Loucy (cell line): ENCODE data around the gene ULK1.

ENCODE experiments used
- EZH2phosphoT487 ChIP-seq: fragments of 200-600 bp; IDR thresholded peaks from 2 replicates; pipeline ENCODE4 v1.6.1; 2018; ENCODE audit warnings: antibody characterized with exemption, mild to moderate bottlenecking, moderate library complexity, borderline replicate concordance
- TF ChIP-seq, protein P1 (sequence below): fragments of 200-600 bp; sonication (generic); conservative IDR thresholded peaks from 2 replicates; pipeline ENCODE4 v1.5.1; 2014; ENCODE audit warnings: mild to moderate bottlenecking, antibody characterized with exemption, low read length

DNA sequence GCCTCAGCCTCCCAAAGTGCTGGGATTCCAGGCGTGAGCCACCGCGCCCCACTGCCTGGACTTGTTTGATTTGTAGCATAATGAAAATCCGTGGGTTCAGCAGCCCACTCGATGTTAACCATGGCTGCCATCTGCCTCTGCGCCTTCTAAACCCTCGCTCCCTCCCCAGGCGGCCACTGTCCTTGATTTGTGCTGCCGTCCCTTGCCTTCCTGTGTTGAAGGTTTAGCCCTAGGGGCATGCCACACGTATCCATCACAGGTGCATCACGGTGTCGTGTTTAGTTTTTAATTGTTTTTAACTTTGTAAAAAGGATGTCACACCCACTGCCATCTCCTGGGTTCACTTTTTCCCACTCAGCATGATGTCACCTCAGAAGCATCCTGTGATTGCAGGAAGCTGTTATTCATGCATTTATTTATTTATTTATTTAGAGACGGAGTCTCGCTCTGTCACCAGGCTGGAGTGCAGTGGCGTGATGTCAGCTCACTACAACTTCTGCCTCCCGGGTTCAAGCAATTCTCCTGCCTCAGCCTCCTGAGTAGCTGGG lies 24.5 kb upstream of the ULK1 start:
- TF ChIP-seq, protein P1, sequence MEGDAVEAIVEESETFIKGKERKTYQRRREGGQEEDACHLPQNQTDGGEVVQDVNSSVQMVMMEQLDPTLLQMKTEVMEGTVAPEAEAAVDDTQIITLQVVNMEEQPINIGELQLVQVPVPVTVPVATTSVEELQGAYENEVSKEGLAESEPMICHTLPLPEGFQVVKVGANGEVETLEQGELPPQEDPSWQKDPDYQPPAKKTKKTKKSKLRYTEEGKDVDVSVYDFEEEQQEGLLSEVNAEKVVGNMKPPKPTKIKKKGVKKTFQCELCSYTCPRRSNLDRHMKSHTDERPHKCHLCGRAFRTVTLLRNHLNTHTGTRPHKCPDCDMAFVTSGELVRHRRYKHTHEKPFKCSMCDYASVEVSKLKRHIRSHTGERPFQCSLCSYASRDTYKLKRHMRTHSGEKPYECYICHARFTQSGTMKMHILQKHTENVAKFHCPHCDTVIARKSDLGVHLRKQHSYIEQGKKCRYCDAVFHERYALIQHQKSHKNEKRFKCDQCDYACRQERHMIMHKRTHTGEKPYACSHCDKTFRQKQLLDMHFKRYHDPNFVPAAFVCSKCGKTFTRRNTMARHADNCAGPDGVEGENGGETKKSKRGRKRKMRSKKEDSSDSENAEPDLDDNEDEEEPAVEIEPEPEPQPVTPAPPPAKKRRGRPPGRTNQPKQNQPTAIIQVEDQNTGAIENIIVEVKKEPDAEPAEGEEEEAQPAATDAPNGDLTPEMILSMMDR, result no peak
- TF ChIP-seq EZH2phosphoT487, result no peak
